NCI-H226 (cell line): ENCODE results near the gene CITED4.
A peak's percentile ranks its signal among the peaks of the same experiment; 100 is the strongest.

Experiments
- DNase-seq: peaks from one replicate; pipeline ENCODE4 v3.0.0-alpha.2; 2015

Gene CITED4

DNA sequence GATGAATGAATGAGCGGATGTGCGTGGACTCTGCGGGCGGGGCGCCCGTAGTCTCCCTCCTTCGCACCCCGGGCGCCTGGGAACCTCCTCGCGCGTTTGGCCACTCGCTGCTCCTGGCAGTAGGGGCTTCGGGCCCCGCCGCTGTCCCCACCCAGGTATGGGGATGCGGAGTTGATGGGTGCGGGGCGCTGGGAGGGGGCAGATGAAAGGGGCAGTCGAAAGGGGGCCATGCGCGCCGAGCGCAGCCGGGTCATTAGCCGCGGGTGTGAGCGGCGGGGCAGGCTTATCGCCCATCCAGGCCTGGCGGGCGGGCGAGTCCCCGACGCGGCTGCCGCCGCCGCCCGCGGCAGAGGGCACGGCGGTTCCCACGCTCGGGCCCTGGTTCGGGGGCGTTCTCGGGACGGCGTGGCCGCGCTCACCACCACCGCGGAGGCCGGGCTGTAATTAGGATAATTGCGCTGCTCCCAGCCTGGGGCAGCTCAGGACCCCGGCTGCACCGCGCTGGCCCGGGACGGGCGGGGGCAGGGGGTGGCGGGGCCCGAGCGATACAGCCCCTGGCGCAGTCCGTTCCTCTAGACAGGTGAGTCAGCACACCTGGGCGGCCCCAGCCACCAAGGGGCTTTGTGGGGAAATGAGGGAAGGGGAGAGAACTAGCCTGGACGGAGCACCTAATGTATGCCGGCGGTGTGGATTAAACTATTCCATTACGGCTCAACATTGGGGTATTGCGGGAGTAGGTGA lies 22.1 kb upstream of the CITED4 start:
- no peak for DNase-seq

- no peak for DNase-seq
Observed at GRCh38 chr1:40880813-40881549, 18.8 kb upstream of the CITED4 start.

DNA sequence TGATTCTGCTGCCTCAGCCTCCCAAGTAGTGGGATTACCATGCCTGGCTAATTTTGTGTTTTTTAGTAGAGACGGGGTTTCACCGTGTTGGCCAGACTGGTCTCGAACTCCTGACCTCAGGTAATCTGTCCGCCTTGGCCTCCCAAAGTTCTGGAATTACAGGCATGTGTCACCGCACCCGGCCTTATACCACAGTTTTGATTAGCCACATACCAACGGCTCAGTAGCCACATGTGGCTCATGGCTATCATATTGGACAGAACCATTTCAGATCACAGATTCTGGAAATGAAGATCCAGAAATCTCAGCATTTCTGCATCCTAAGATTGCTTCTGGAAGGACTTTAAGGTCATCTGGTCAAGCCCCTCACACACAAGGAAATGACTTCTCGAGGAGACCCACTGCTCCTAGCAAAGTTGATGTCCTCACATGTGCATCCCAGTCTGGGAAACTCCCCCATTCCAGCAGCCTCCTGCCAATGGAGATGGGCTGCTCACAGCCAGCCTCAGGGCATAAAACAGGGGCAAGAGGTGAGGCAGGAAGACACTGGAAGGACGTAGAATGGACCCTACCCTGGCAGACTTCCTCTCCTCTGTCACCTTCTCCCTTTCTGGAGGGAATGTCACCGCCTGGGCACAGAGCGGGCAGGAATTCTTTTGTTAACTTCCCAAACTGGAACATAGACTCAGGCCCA lies 17.5 kb upstream of the CITED4 start:
- peak; percentile 47 for DNase-seq

DNA sequence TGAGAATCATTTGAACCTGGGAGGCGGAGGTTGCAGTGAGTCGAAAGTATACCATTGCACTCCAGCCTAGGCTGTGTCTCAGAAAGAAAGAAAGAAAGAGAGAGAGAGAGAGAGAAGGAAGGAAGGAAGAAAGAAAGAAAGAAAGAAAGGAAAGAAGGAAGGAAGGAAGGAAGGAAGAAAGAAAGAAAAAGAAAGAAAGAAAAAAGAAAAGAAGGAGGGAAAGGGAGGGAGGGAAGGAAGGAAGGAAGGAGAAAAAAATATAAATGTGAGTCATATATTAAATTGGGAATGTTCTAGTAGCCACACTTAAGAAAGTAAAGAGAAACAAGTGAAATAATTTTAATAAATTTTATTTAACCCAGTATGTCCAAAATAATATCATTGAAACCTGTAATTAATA lies 16.7 kb upstream of the CITED4 start:
- no peak for DNase-seq

DNA sequence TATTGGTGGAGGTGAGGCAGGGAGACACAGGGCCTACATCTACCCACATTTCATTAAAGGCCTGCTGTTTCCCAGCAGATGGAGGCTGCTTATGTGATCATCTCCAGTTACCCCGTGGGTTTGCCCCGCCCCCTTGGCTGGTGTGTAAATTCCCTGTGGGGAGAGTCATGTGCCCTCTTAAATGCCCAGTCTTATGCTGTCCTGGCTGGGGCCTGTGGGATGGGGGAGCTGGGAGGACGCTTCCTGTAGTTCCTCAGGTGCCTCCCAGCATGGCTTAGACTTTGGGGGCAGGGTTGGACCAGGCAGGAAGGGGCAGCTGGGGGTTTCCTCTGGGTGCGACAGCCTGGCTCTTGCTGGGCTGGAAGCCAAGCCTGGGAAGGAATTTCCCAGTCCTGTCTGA lies 15.5 kb upstream of the CITED4 start:
- peak; percentile 95 for DNase-seq

GRCh38 chr1:40876891-40877290 lies 14.7 kb upstream of the CITED4 start:
- DNase-seq: no peak

- no peak for DNase-seq
Observed at GRCh38 chr1:40876436-40876761, 14.2 kb upstream of the CITED4 start.

DNA sequence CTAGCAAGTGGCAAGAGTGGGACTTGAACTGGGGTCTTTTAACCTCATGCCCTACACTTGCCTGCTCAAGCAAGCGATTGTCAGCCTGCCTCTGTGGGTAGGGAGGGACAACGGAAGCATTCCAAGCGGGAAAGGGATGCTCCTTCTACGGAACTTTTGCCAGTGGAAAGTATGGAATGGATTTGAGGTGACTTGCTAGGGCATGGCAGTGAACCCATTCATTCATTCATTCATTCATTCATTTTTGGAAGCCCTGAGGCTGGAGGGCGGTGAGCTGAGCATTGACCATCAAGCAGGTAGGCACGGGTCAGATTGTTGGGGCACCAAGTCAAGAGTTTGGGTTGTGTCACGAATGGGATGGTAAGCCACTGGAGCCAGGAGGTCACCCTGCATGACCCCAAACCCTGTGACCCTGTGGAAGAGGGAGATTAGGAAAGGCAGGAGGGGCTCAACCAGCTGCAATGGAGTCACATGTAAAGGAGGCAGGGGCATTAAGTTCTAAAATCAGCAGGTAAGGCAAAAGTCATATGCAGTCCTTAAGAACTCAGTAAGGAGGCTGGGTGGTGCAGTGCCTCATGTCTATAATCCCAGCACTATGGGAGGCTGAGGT lies 11.8 kb upstream of the CITED4 start:
- no peak for DNase-seq

GRCh38 chr1:40872276-40872675 lies 10.1 kb upstream of the CITED4 start:
- peak; percentile 39 for DNase-seq

DNA sequence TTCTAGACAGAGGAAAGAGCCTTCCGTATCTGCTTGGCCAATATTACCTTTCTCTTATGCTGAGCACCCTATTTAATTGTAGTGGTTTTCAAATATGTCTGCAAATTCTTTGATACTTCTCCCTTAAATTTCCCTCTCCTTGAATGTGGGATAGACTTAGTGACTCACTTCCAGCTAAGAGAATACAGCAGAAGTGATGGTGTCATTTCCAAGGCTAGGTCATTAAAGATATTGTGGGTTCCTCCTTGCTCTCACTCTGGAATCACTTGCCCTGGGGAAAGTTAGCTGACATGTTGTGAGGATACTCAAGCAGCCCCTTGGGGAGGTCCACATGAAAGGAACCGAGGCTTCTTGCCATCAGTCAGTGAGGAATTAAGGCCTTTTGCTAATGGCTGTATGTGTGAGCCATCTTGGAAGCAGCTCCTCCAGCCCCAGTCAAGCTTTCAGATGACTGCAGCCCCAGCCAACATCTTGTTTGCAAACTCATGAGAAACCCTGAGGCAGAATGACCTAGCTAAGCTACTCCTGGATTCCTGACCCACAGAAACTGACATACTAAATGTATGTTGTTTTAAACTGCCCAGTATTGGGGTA lies 8.1 kb upstream of the CITED4 start:
- peak; percentile 56 for DNase-seq

DNA sequence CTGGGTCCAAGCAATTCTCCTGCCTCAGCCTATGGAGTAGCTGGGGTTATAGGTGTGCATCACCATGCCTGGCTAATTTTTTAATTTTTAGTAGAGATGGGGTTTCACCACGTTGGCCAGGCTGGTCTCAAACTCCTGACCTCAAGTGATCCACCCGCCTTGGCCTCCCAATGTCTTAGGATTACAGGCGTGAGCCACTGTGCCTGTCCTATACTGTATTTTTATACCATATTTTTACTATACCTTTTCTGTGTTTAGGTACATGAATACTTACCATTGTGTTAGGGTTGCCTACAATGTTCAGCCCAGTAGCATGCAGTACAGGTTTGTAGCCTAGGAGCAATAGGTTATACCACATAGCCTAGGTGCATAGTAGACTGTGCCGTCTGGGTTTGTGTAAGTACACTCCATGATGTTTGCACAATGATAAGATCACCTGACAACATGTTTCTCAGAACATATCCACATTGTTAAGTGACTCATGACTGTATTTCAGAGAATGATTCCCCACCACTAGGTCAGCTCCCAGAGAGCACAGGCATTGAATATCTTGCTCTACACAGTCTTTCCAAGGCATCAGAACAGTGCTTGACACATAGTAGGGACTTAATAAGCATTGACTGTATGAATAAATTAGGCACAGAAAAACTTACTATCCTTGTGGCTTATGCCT lies 6.0 kb upstream of the CITED4 start:
- peak; percentile 76 for DNase-seq

DNA sequence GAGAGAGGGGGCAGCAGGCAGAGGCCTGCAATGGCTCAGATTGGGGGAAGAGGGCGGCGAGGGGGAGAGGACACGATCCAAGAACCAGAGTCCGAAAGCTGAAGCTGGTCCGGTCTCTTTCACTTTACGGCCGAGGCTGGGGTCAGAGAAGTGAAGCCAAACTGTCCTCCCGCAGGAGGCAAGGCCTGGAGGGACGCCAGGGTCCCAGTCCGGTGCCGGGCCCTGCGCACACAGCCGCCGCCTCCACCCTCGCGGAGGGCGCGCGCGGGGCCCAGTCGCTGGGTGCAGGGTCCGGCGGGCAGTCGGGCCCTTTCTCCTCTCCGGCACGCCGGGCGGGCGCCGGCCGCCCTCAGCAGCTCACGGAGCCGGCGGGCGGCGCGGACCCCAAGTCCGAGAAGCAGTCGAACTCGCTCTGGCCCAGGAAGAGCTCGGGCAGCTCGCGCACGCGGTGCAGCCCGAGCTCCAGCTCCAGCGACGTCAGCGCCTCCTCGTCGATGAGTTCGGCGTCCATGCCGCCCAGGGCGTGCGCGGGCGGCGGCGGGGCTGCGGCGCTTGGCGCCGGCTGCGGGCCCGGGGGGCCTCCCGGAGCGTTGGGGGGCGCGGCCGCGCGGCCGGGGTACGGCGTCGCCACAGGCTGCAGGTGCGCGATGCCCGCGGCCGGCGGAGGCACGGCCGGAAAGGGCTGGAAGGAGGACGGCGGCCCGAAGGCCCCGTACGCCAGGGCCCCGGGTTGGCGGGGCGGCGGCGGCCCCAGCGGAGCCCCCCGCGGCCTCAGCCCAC lies 749 bp downstream of the CITED4 start:
- DNase-seq: no peak

DNA sequence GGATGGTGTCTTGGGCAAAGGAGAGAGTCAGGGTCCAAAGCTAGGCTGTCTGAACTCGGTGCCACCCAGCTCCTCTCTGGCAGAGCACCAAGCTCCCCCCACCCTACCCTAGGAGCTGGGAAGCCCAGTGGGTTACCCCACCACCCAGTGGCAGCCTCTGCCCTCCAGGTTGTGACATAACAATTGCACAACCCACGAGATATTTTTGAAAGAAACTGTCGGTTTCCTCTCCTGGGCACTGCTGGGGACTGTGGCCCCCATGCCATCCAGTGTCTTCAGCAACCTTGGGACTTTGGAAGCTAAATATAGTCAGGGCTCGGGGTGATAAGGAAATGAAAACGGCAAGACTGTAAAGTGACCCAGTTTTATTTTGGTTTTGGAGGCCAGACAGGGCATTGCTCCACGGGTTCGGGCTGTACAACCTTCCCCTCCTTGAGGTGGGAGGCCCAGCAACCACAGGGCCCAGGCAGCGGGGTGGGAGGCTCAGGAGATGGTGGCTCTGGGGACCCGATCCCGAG lies 1.4 kb downstream of the CITED4 start:
- no peak for DNase-seq

DNA sequence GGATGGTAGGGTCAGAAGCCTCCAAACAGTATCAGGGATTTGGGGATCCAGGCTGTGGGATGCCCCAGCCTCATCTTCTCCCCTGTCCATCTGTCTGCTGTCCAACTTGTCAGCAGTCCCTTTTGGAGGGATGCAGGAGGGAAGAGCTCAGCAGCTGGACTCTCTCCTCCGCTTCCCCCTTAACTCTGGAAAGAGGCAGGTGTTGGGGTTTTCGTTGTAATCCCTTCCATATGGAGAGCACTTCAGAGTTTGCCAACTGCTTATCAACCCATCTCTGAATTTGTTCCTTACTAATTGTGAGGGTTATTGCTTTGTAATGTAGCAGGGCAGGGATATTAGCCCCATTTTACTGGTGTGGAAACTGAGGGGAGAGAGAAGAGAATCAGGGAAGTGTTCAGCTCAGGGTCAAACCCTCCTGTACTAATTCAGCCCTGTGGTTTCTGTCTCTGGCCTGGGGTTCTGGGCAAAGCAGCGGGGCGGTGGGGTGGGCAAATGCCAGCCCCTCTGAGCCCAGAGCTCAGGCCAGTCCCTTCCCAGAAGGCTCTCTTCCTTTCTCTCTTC lies 3.2 kb downstream of the CITED4 start:
- DNase-seq: no peak

GRCh38 chr1:40857737-40858136 lies 4.4 kb downstream of the CITED4 start:
- no peak for DNase-seq

DNA sequence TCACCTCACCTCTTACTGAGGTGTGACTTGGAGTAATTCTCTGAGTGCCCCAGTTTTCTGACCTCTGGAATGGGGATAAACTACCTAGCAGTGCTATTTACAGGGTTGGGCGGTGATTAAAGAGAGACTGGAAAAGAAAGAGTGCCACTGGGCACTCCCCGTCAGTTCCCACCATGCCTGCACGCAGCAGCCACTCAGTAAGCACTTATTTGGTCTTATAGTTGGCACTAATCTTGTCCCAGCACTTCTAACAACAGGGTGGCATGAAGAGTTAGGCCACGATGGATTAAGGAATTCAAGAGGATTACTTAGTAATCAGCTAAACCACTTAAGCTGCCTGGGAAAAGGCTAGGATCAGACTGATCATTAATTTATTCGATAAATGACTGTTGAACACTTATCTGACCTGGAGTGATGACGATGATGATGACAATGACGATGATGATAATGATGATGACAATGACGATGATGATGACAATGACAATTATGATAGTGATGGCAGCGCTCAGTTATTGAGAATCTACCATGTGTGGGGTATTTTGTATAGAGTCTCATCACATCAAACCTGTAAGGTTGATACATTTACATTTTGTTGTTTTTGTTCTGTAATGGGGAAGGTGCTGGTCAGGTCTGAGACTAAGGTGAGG lies 5.4 kb downstream of the CITED4 start:
- DNase-seq: no peak

- DNase-seq: no peak
Observed at GRCh38 chr1:40856116-40856515, 6.0 kb downstream of the CITED4 start.

GRCh38 chr1:40855513-40855912 lies 6.7 kb downstream of the CITED4 start:
- DNase-seq: no peak

DNA sequence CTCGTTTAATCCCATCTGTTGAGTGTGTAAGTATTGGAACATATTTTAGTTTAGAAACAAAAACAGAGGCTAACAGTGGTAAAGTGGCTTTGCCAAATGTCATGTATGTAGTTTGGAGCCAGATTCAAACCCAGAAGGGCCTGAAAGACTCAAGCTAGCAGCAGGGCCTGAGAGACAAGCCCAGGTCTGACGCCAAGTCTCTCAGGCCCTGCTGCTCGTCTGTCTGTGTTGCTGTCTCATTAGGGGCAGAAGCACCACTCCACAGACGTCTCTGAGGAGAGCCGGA lies 8.3 kb downstream of the CITED4 start:
- no peak for DNase-seq

GRCh38 chr1:40853113-40853884 lies 8.9 kb downstream of the CITED4 start:
- DNase-seq: peak; percentile 15
